ENCODE measurements around the gene CDC40. TPM values are rescaled to one million over a fixed set of nuclear protein-coding genes. Genes with fewer than 3 reads are reported as not detected.

Gene CDC40
- total RNA-seq, 4 donors from 2014 or later: 11.8 to 25.9 (median 18.3) TPM

- Histone ChIP-seq H3K9me3 (no peaks in the 10 kb centered on the region), H3K36me3 (no peaks in the 10 kb centered on the region), H3K27ac (no peak overlapping the region), H3K4me3 (no peak overlapping the region), H3K27me3 (no peaks in the 10 kb centered on the region), H3K4me1 (no peaks in the 10 kb centered on the region)
- TF ChIP-seq EP300 (IDR thresholded peaks at IDR 0.05) (no peak), CTCF (IDR thresholded peaks at IDR 0.05) (no peak), POLR2A (IDR thresholded peaks at IDR 0.05) (no peak), POLR2AphosphoS5 (IDR thresholded peaks at IDR 0.05) (no peak)
- WGBS, 2 donors (ENCODE audit: low coverage in 1 of 2): 80 to 88% methylated on average over 1 of the region's 1 CpG
- ATAC-seq: no peak
Observed at GRCh38 chr6:110158479-110158878, 21.7 kb upstream of the CDC40 start.

- TF ChIP-seq CTCF (IDR thresholded peaks at IDR 0.05) (no peak), EP300 (IDR thresholded peaks at IDR 0.05) (no peak), POLR2A (IDR thresholded peaks at IDR 0.05) (no peak), POLR2AphosphoS5 (IDR thresholded peaks at IDR 0.05) (no peak)
- H3K9me3 ChIP-seq: no peaks in the 10 kb centered on the region
- no peak overlapping the region for H3K27ac ChIP-seq
- no peaks in the 10 kb centered on the region for H3K4me1 ChIP-seq
- H3K4me3 ChIP-seq: no peak overlapping the region
- WGBS, 2 donors (ENCODE audit: low coverage in 1 of 2): 93% methylated on average over 2 of the region's 2 CpGs
- no peaks in the 10 kb centered on the region for H3K27me3 ChIP-seq
- no peak for ATAC-seq
- no peaks in the 10 kb centered on the region for H3K36me3 ChIP-seq
Observed at GRCh38 chr6:110170081-110170480, 10.1 kb upstream of the CDC40 start.

GRCh38 chr6:110173506-110174132 is 6.6 kb upstream of the CDC40 start:
- Histone ChIP-seq H3K4me3 (no peak overlapping the region), H3K27me3 (no peaks in the 10 kb centered on the region), H3K9me3 (no peaks in the 10 kb centered on the region), H3K4me1 (peaks cover 0 to 8% (median 0%) of the 10 kb centered on the region in 3 donors), H3K36me3 (no peaks in the 10 kb centered on the region), H3K27ac (no peak overlapping the region)
- ATAC-seq: no peak
- 89 to 95% methylated on average over 4 of the region's 4 CpGs for WGBS, 2 donors (ENCODE audit: low coverage in 1 of 2)
- TF ChIP-seq POLR2AphosphoS5 (IDR thresholded peaks at IDR 0.05) (no peak), EP300 (IDR thresholded peaks at IDR 0.05) (no peak), CTCF (IDR thresholded peaks at IDR 0.05) (no peak), POLR2A (IDR thresholded peaks at IDR 0.05) (no peak)

- Histone ChIP-seq H3K36me3 (no peaks in the 10 kb centered on the region), H3K4me1 (peaks cover 14 to 40% (median 22%) of the 10 kb centered on the region in 3 donors), H3K27ac (peak overlapping the region; percentile 57 to 89 (median 85)), H3K4me3 (peak overlapping the region; percentile 68 to 77), H3K9me3 (no peaks in the 10 kb centered on the region), H3K27me3 (no peaks in the 10 kb centered on the region)
- TF ChIP-seq CTCF (IDR thresholded peaks at IDR 0.05) (peak; percentile 57 to 79 (median 65)), EP300 (IDR thresholded peaks at IDR 0.05) (no peak), POLR2AphosphoS5 (IDR thresholded peaks at IDR 0.05) (peak; percentile 5), POLR2A (IDR thresholded peaks at IDR 0.05) (no peak)
- peak; percentile 23 for ATAC-seq
- 1 to 2% methylated on average over 18 to 32 of the region's 66 CpGs for WGBS, 2 donors (ENCODE audit: low coverage in 1 of 2)
Observed at GRCh38 chr6:110178626-110179405, 1.4 kb upstream of the CDC40 start.

Measured in gastroesophageal sphincter (tissue), 4 donors.